Chondrocyte (in vitro differentiated cells): ENCODE results near the gene SLC16A3. TPM values are rescaled to one million over a fixed set of nuclear protein-coding genes. Genes with fewer than 3 reads are reported as not detected.
A peak's percentile ranks its signal among the peaks of the same experiment; 100 is the strongest.

ENCODE experiments used
- DNase-seq: peaks from one replicate; pipeline ENCODE4 v3.0.0; 2021; ENCODE audit warnings: mixed read lengths, low spot score
- H3K27ac Mint-ChIP-seq: one replicate; pipeline ENCODE4 v1.8.0; 2021; ENCODE audit warnings: mild to moderate bottlenecking, moderate library complexity, mixed read lengths; ENCODE audit not compliant: unreplicated experiment
- H3K27me3 Mint-ChIP-seq: 2 replicates; pipeline ENCODE4 v1.8.0; 2021; ENCODE audit warnings: low read depth, mixed read lengths
- H3K36me3 Mint-ChIP-seq: 2 replicates; pipeline ENCODE4 v1.8.0; 2021; ENCODE audit warnings: low read depth, mixed read lengths
- H3K4me1 Mint-ChIP-seq: 2 replicates; pipeline ENCODE4 v1.8.0; 2021; ENCODE audit warnings: low read depth, mild to moderate bottlenecking, mixed read lengths
- H3K4me3 Mint-ChIP-seq: one replicate; pipeline ENCODE4 v1.8.0; 2021; ENCODE audit warnings: mild to moderate bottlenecking, moderate library complexity, mixed read lengths; ENCODE audit not compliant: unreplicated experiment
- H3K9me3 Mint-ChIP-seq: 2 replicates; pipeline ENCODE4 v1.8.0; 2021; ENCODE audit warnings: low read depth, mixed read lengths
- total RNA-seq: library from RNA; stranded (reverse); gene quantifications from 3 replicates; pipeline ENCODE4 v1.2.1, GENCODE V29; 2021
- TF ChIP-seq, protein P1 (sequence below): fragments of 200-600 bp; sonication (generic); IDR thresholded peaks from 2 replicates; pipeline ENCODE4 v1.5.0; 2021; ENCODE audit warnings: antibody characterized with exemption, mild to moderate bottlenecking, moderate library complexity

SLC16A3 gene
- total RNA-seq, 1 donor from 2014 or later: 189 TPM

- TF ChIP-seq, protein P1, sequence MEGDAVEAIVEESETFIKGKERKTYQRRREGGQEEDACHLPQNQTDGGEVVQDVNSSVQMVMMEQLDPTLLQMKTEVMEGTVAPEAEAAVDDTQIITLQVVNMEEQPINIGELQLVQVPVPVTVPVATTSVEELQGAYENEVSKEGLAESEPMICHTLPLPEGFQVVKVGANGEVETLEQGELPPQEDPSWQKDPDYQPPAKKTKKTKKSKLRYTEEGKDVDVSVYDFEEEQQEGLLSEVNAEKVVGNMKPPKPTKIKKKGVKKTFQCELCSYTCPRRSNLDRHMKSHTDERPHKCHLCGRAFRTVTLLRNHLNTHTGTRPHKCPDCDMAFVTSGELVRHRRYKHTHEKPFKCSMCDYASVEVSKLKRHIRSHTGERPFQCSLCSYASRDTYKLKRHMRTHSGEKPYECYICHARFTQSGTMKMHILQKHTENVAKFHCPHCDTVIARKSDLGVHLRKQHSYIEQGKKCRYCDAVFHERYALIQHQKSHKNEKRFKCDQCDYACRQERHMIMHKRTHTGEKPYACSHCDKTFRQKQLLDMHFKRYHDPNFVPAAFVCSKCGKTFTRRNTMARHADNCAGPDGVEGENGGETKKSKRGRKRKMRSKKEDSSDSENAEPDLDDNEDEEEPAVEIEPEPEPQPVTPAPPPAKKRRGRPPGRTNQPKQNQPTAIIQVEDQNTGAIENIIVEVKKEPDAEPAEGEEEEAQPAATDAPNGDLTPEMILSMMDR: no peak
- H3K4me3 Mint-ChIP-seq: no peak overlapping the region
- no peaks in the 10 kb centered on the region for H3K9me3 Mint-ChIP-seq
- peak overlapping the region; percentile 76 for H3K27ac Mint-ChIP-seq
- DNase-seq: no peak
- H3K27me3 Mint-ChIP-seq: no peaks in the 10 kb centered on the region
- H3K36me3 Mint-ChIP-seq: peaks cover 11% of the 10 kb centered on the region
- H3K4me1 Mint-ChIP-seq: peaks cover 76% of the 10 kb centered on the region
Observed at GRCh38 chr17:82269882-82270500, 41.1 kb downstream of the SLC16A3 start.

DNA sequence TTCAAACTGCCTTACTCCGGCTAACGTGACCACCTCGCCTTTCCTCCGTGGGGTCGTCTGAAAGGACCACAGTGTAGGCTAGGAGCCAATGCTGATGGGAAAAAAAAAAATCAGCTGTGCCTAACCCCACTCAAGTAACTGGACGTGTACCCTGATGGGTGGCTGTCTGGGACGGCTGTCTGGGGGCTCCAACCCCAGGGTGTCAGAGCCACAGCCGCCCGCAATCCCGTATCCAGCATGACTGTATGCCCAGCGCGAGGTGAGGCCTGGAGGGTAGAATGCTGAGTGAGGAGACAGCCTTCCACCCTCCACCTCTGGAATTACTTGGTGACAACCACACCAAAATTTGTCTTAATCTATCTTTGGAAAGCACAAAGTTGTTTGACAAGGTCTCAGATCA, 41.8 kb downstream of the SLC16A3 start:
- no peak for DNase-seq
- TF ChIP-seq, protein P1: no peak
- Mint-ChIP-seq H3K36me3 (peaks cover 11% of the 10 kb centered on the region), H3K27me3 (no peaks in the 10 kb centered on the region), H3K9me3 (no peaks in the 10 kb centered on the region), H3K4me3 (no peak overlapping the region), H3K27ac (peak overlapping the region; percentile 69), H3K4me1 (peaks cover 74% of the 10 kb centered on the region)

DNA sequence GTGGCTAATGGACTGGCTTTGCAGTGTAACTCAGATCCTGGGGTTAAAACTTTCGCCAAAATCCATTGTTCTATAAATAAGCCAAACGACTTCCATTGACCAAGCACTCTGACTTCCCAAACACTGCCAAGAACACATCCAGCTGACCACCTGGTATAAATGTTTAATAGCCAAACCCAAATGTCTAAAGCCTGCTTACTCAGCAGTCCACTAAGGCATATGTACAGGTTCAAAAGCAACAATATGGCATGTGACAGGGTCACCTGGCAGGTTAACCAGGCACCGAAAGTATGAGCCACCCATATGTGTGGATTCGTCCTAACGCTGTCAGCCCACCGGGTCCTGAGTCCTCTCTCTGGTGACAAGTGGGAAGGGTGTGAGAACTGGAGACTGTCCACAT, 42.6 kb downstream of the SLC16A3 start:
- no peak for DNase-seq
- no peaks in the 10 kb centered on the region for H3K27me3 Mint-ChIP-seq
- no peaks in the 10 kb centered on the region for H3K9me3 Mint-ChIP-seq
- peaks cover 67% of the 10 kb centered on the region for H3K4me1 Mint-ChIP-seq
- peak overlapping the region; percentile 95 for H3K4me3 Mint-ChIP-seq
- peak overlapping the region; percentile 32 for H3K27ac Mint-ChIP-seq
- H3K36me3 Mint-ChIP-seq: peaks cover 9% of the 10 kb centered on the region
- TF ChIP-seq, protein P1: no peak

DNA sequence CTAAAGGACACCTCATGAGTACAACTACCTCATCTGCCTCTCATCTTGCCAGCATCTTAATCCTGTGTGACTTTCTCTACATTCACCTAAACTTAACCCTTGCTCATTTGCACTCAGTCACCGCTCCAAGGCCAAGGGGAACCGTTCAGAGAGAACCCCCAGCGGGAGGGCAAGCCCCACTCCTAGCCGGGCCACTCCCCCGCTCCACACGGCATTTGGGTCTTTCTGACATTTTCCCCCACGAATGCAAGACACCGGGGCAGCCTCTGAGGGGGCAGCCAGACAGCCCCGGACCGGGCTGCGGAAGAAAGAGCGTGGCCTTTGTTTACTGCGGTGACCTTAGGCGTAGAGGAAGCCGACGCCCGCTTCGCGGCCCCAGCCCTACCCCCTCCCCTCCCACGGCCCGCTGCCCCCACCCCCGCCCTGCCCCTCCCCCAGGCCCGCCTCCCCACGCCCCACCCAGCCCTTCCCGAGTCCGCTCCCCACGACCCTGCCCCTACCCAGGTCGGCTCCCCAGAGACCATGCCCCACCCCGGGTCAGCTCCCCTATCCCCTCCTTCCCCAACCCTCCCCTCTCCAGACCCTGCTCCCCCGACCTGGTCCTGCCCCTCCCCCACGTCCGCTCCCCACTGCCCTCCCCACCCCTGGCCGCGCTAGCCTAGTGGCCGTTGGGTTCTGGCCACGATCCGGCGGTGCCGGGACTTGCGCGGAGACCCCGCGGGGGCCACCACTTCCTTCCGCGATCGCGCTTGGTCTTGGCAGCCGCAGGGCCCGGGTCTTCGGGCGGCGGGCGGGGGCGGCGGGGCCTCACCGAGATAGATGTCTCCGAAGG, 43.9 kb downstream of the SLC16A3 start:
- no peak for DNase-seq
- Mint-ChIP-seq H3K9me3 (no peaks in the 10 kb centered on the region), H3K36me3 (peaks cover 11% of the 10 kb centered on the region), H3K27me3 (no peaks in the 10 kb centered on the region), H3K4me3 (peak overlapping the region; percentile 95), H3K4me1 (peaks cover 54% of the 10 kb centered on the region), H3K27ac (peak overlapping the region; percentile 99)
- TF ChIP-seq, protein P1: no peak

GRCh38 chr17:82273327-82274133, 44.7 kb downstream of the SLC16A3 start, which contains the start of gene CSNK1D:
Gene CSNK1D (minus strand): TSS chr17:82273700. CDS start chr17:82273381, 319 bp downstream.
- Mint-ChIP-seq H3K36me3 (peaks cover 11% of the 10 kb centered on the region), H3K27ac (peak within 1 kb of the TSS; percentile 99), H3K4me1 (peaks cover 46% of the 10 kb centered on the region), H3K9me3 (no peaks in the 10 kb centered on the region), H3K4me3 (peak within 1 kb of the TSS; percentile 95), H3K27me3 (no peaks in the 10 kb centered on the region)
- no peak for DNase-seq
- TF ChIP-seq, protein P1: no peak
